Activated CD8-positive, alpha-beta memory T cell treated with anti-CD3 and anti-CD28 coated beads, Interleukin-2, amount 50 U/mL, for 4 hours (primary cell): ENCODE measurements around the gene GREB1.

Experiments
- DNase-seq: peaks from one replicate; pipeline ENCODE4 v3.0.0-alpha.2; 2020

Gene GREB1

DNA sequence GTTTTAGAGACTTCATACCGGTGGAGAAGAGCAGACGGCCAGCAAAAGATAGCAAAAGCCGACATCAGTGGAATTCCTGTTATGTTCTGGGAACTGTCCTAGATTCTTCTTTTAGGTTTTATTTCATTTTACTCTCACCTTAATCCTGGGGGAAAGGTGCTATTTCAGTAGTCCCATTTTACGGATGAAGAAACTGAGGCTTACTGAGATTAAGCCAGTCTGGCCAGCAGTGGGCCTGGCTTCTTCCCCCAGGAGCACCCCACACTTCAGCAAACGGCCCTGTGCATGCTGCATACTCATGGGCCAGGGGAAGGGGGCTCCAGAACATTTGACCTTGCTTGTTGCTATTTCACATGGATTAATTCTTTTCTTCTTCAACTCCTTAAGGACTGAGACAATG, 79.5 kb downstream of the GREB1 start:
- no peak for DNase-seq

GRCh38 chr2:11615209-11615608, 81.4 kb downstream of the GREB1 start:
- DNase-seq: no peak

DNA sequence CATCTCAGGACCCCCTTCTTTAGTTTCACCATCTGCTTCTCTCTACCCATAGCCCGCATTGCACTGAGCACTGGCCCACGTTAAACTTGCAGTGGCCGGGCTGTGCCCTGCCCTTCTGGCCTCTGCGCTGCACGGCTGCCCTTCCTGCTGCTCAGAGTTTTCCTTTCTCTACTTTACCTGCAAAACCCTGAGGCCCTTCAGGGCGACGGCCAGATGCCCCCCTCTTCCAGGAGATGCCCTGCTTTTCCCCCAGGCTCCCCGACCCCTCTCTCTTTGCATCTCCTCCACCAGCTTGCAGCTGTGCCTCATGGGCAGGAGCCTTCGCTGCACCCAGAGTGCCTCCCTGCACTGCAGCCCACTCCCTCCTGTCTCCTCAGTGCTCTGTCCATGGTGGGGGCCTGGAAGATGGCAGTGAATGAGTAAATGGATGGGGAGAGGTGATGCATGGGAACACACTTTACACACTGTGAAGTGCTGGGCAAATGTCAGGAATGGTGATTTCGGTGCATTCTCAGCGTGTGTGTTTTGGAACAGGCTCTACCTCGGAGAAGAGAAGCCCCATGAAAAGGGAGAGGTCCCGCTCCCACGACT, 82.3 kb downstream of the GREB1 start:
- no peak for DNase-seq

GRCh38 chr2:11616851-11617415, 83.1 kb downstream of the GREB1 start:
- DNase-seq: no peak

DNA sequence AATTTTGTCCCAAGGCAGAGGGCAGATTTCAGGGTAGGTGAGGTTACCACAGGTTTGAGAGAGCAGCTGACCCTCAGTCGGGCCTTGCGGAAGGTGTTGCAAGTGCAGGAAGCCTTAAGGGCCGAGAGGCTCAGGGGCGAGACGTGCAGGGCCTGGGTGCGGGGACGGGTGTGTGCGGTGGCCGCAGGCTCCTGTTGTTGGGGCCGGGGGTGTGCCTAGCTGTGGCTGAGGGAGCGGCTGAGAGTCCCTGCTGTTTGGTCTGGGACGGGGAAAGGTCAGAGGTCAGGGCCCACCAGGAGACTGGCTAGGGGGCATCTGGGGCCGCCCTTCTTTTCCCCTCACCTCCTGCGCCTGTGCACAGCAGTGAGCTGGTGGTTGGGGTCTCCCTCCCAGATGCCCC, 83.7 kb downstream of the GREB1 start:
- no peak for DNase-seq

GRCh38 chr2:11617984-11618707, 84.3 kb downstream of the GREB1 start:
- no peak for DNase-seq

DNA sequence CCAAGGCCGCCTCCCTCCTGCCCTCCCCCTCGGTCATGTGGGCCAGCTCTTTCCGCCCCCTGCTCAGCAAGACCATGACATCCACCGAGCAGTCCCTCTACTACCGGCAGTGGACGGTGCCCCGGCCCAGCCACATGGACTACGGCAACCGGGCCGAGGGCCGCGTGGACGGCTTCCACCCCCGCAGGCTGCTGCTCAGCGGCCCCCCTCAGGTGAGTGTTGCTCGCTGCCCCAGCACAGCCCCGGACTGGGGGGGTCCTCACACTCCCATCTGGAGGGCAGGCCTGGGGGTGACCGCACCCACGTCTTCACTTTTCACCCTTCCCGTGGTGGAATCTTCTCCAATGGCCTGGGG, 84.8 kb downstream of the GREB1 start:
- no peak for DNase-seq

- no peak for DNase-seq
Measured at GRCh38 chr2:11621410-11621809, 87.6 kb downstream of the GREB1 start.

GRCh38 chr2:11622611-11623010, 88.8 kb downstream of the GREB1 start:
- no peak for DNase-seq

DNA sequence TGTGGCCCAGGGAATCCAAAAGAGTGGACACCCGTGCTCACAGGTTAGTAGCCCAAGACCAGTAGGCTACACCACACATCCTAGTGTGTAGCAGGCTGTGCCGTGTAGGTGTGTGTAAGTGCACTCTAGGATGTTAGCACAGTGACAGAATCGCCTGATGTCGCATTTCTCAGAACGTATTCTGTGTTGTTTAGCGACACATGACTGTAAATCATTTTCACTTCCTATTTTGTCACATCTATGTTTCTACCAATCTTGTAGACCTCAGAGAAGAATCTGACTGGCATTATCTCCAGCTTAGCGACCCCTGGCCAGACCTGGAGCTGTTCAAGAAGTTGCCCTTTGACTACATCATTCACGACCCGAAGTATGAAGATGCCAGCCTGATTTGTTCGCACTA, 91.0 kb downstream of the GREB1 start:
- DNase-seq: no peak

- no peak for DNase-seq
Measured at GRCh38 chr2:11625671-11626070, 91.8 kb downstream of the GREB1 start.

- DNase-seq: no peak
Measured at GRCh38 chr2:11628675-11629074, 94.8 kb downstream of the GREB1 start.

DNA sequence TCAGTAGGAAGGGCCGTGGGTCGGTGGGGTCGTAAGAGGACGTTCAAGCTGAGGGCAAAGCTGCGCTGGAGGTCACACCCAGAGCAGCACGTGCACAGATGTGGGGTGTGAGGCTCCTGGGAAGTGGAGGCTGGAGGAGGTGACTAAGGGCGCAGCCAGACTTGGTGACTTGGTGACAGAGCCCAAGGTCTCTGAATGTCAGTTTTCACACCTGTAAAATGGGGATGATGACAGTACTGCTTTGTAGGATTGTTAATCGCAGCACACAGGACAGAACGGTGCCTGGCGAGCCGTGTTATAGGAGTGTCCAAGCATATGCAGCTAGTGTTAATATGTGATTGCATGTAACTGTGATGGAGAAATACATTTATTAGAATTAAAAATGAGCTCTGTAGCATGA, 95.4 kb downstream of the GREB1 start:
- no peak for DNase-seq

DNA sequence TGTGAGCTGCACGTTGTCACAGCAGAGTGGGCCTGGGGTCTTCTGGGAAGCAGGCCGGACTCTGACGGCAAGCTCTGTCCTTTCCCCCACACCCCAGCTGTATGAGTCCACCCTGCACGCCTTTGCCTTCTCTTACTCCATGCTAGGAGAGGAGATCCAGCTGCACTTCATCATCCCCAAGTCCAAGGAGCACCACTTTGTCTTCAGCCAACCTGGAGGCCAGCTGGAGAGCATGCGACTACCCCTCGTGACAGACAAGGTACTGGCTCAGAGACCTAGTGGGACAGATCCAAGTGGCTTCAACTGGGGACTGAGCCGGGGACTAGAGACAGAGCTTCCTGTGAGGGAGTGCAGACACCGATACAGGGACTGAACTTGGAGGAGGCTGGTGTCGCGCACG, 96.0 kb downstream of the GREB1 start:
- no peak for DNase-seq

DNA sequence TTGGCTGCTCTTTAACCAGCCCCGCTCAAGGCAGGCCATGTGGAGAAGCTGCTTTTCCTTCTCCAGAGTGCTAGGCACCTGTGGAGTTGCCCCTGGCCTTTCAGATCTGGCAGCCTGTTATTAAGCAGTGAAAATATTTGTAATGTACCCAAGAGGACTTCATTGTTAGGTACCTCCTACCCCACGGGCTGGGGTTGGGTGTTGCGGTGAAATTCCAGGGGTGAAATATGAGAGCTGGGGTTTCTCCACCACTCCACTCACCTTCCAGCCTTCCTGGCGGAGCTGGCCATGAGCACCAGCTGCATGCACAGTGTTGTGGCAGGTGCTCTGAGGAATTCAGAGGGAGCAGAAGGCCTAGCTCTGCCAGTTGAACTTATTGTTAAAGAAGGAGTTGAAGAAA, 97.0 kb downstream of the GREB1 start:
- DNase-seq: no peak

DNA sequence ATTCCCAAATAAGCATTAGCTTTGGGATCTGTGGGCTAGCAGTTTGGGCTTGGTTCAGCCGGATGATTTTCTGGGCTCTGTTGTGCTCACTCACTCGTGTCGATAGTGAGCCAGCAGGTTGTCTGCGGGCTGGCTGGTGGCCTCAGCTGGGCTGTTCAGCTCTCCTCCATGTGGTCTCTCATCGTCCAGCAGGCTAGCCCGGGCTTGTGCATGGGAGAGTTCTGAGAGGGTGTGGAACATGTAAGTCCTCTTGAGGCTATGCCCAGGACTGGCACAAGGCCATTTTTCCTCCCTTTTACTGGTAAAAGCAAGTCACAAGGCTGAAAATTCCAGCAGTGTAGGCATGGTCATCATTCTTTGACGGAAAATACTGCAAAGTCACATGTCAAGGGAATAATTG, 97.6 kb downstream of the GREB1 start:
- no peak for DNase-seq

DNA sequence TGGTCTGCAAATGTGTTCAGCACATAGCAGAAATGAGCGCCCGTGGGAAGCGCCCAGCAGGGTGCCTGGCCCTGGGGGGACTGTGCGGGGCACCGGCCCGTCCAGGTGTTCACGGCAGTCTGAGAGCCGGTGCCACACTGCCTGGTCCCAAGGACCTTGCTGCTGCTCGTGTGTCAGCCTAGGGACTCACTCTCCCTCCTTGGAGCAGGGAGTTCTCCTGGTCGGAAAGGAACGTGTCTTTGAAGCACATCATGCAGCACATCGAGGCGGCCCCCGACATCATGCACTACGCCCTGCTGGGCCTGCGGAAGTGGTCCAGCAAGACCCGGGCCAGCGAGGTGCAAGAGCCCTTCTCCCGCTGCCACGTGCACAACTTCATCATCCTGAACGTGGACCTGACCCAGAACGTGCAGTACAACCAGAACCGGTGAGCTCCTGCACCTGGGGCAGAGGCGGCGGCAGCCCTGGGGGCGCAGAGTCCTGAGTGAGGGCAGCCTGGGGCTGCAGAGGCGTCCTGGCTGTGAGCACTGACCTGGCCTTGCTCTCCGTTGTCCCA, 100.2 kb downstream of the GREB1 start:
- DNase-seq: no peak

GRCh38 chr2:11634584-11634983, 100.7 kb downstream of the GREB1 start:
- no peak for DNase-seq

DNA sequence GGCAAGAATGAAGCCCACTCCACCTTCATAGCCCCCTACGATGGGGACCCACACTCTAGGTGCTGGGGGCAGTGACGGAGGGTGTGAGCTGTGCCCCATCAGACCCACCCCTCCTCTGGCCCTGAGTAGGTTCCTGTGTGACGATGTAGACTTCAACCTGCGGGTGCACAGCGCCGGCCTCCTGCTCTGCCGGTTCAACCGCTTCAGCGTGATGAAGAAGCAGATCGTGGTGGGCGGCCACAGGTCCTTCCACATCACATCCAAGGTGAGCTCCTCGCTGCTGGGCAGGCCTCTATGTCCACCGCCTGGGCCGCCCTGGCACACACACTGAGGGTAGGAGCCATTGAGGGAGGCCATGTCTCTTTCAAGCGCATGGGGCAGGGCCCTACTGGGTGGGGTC, 101.3 kb downstream of the GREB1 start:
- DNase-seq: no peak

- DNase-seq: no peak
Measured at GRCh38 chr2:11636593-11637295, 102.9 kb downstream of the GREB1 start.

DNA sequence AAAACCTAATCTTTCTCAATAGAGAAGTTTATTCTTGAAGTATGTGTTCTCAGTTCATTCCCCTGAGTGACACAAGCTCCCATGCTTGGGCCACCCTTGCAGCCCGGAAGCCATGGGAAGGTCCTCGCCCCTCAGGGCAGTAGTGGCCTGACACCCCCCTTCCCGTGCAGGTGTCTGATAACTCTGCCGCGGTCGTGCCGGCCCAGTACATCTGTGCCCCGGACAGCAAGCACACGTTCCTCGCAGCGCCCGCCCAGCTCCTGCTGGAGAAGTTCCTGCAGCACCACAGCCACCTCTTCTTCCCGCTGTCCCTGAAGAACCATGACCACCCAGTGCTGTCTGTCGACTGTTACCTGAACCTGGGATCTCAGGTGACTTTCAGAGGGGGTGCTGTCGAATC, 103.7 kb downstream of the GREB1 start:
- no peak for DNase-seq

DNA sequence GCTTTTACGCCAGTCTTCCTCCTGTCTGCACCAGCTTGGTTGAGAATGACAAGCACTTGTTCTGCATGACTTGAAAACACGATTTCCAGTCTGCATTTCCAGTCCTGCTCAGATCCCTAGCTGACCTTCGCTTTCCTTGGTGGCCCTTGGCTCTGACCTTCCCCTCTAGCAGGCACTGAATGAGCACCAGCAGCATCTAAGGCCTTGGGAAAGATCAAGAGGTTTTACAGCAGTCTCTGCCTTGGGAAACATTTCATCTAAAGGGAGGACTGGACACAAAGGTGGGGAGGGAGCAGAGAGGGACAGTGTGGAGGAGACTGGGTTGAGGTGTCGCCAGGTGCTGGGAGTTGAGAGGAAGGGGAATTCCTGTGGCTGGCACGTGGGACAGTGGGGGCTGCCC, 105.7 kb downstream of the GREB1 start:
- DNase-seq: no peak

DNA sequence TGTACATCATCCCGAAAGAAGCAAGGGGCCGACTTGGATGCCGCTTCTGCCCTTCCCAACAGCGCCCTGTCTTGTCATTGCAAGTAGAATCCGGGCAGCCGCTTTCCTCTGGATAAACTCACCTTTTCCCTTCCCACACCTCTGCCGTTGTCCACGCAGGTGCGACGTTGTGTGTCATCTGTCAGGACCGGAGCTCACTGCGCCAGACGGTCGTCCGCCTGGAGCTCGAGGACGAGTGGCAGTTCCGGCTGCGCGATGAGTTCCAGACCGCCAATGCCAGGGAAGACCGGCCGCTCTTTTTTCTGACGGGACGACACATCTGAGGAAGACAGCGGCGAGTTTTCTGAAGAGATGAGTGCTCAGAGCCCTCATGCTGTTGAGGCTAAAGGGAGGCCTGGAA, 106.3 kb downstream of the GREB1 start:
- DNase-seq: no peak

DNA sequence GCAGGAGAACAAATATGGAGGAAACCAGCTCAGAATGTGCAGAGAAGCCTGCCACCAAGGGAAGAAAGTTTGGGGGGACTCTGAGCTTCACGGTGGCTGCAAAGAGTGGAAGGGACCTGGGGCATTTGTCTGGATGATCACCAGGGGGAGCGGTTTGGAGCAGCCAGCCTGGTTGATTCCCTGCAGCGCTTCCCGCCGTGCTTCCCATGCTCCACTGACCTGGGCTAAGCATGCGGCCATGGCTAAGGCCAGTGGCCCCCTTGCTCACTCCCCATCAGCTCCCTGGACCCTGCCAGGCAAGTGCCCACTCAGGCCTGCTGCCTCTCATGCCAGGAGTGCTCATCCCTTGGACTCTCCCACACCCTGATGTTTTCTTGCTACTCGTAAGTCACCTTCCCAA, 109.1 kb downstream of the GREB1 start:
- no peak for DNase-seq
